ENCODE results near the gene UTY. TPM values are rescaled to one million over a fixed set of nuclear protein-coding genes. Genes with fewer than 3 reads are reported as not detected.

UTY gene
- polyA plus RNA-seq (ENCODE audit: insufficient read length) = 0.03 TPM

DNA sequence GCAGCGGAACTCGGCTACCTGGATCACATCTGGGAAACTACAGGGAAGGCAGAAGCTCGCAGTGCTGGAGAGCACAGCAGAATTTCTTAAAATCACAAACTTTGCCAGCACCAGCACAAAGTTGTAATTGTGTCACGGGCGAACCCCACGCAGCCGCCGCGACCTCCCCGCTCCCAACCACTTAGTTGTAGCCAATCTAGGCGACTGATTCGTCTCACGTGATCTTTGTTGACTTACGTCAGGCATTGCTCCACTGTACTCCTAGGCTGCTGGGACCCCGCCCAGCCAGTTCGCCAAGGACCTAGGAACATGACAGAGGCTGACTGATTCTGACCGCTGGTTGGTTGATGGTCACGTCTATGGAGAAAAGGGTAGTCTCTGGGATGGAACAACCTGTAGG is at the start of gene UTY:
Gene UTY (minus strand): TSS at position 206 of the 400 bp plus-strand sequence. CDS start 368 bp downstream, outside the sequence.
- DNase-seq (ENCODE audit: low read depth) = no peak

DNA sequence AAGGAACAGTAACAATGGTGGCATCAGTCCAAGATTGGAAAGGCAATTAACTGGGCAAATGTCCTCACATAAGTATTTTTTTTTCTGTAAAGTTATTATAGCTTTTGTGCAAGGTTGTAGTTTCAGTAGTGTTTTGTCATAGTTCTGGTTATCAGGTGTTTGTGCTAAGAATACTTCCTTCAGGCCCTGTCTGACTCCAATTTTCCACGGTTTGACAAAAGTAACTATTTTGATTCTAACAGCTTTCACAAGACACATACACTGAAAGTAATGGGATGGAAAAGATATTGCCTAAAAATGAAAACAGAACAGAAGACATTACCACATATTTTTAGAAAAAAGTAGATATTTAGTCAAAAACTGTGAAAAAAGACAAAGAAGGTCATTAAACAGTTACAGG is 40.6 kb upstream of the UTY start:
- no peak for DNase-seq (ENCODE audit: low read depth)

DNA sequence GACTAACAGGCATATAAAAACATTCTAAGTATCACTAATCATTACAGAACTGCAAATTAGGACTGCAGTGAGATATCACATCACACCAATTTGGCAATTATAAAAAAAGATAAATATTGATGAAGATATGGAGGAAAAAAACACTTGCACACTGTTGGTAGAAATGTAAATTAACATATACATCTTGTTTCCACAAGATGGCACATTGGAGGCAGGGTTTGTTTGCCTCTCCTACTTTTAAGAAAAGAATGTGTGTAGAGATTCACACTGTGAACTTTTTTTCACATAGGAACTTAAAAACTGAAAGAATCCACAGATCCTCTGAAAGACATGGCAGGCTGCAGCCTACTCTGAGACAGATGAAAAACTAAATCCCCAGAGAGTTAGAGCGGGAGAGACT is 21.4 kb upstream of the UTY start:
- no peak for DNase-seq (ENCODE audit: low read depth)

DNA sequence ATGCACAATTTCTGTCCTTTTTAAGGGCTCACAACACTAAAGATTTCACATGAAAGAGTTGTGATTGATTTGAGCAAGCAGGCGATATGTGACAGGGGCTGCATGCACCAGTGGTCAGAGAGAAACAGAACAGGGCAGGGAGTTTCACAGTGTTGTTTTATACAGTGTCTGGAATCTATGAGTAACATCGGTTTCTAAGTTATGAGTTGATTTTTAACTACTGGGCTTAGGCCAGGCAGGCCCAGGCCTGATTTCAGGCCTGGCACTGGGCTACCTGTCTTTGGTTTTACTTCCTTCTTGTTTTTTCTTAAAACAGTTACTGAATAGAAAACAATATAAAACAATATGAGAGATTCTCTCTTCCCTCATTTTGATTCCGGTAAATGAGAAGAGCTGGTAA is 13.9 kb upstream of the UTY start:
- DNase-seq (ENCODE audit: low read depth) = no peak

DNA sequence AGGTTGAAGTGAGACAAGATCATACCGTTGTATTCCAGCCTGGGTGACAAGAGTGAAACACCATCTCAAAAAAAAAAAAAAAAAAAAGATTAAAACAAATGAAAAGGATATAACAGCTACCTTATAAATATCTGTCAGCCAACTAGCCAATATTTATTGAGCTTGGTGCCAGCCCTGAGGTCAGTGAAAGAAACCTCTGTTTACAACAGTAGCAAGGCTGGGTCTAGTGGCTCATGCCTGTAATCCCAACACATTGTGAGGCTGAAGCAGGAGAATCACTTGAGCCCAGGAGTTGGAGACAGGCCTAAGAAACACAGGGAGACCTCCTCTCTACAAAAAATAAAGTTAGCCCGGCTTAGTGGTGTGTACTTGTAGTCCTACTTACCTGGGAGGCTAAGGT is 12.6 kb upstream of the UTY start:
- no peak for DNase-seq (ENCODE audit: low read depth)

DNA sequence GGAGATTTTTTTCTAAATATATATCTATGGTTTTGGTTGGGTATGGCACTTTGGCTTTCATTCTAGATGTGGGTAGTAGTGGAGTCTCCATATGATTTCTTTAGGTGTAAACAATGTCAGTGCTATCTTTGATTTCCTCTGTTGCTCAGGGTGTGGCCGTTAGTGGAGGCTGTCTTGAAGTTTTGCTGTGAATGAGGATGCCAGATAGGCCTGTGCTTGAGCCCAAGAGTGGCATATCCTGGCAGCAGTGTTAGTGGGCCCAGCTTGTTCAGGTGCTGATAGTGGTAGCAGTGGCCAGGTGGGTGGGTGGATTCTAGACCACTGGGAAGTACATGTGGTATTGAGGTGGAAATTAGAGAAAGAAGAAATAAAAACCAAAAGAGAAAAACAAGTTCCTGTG is 8.9 kb upstream of the UTY start:
- no peak for DNase-seq (ENCODE audit: low read depth)

DNA sequence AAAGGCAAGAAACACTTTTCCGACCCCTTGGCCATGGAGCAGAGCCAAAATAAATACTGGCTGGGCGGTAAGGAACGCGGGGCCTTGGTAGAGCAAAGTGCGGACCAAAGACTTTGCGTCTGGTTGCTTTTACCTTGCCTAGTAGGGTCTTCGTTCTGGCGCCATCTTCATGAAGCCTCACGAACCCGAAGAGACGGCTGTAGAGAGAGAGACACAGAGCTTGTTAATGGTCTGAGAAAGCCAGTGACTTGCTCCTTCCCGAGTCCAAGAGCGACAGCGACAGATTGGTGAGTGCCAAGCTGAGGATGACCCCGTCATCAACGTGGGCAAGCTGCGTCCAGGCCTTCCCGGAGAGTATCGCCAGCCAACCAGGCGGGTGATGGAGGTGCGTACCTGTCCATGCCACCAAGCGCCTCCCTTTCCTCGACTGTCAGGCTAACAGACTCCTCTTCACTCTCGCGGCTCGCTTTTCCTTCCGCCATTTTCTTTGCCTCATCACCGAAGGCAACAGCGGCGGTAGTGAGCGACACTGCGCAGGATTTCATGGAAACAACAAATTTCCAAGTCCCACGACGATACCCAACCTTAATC is 617 bp downstream of the UTY start:
- no peak for DNase-seq (ENCODE audit: low read depth)

DNA sequence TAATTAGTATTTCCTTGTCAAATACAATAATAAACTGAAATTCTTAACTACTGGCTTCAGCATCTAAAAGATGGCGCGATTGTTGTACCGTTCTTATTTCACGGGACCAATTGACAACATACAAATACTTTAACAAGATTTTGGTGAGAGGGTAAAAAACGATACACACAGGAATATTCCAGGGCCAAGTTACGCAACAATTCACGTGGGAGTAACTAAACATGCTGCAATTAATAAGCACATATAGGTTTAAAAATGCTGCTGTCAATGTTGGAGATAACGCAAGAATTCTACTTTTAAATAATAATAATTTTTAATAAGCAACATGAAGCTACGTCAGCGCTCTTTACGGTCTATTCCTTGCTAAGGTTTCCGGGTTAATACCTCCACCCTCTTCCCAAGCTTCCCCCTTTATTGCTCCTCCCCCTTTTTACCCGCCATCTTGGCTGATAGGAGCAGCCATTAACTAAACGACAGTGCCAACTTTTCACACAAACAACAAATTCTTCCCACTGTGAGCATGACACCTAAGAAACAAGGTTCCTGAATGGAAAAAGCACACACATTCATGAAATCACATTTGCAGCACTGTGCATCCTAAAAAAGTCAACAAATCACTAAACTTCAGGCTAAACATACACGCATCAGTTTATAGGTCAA is 1.6 kb downstream of the UTY start:
- no peak for DNase-seq (ENCODE audit: low read depth)

DNA sequence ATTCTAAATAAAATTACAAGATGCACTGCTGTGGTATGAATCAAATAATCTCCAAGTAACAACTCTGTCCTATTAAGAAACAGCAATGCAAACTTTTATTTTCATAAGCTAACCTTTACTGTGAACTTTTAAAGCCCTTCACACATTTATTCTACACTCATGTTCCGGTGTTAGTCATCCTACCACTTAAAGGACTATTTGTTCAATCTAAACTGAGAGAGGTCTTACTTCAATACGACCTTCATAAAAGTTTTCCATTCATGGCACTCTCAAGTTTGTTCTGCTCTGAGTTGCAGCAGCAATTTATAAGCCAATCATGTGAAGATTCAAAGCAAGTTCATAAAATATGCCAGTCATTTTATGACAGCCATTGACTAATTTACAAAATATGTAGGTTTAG is 4.8 kb downstream of the UTY start:
- DNase-seq (ENCODE audit: low read depth) = no peak

DNA sequence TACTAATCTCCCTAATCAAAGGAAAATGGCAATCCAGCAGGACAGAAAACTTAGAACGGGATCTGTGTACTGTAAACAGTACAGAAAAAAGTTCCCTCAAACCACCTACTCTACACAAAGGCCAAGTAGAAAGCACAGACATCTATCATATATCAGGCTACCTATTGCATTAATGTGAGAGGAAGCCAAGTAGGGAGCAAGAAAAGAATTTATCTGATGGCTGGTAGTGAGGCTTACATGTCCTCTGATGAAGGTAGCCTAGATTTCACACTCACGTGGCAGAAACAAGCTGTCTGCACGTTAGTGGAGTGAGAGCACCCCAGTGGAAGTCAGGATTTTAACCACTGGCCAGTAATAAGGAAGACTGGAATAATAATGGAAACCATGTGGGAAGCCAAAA is 28.3 kb downstream of the UTY start:
- no peak for DNase-seq (ENCODE audit: low read depth)

DNA sequence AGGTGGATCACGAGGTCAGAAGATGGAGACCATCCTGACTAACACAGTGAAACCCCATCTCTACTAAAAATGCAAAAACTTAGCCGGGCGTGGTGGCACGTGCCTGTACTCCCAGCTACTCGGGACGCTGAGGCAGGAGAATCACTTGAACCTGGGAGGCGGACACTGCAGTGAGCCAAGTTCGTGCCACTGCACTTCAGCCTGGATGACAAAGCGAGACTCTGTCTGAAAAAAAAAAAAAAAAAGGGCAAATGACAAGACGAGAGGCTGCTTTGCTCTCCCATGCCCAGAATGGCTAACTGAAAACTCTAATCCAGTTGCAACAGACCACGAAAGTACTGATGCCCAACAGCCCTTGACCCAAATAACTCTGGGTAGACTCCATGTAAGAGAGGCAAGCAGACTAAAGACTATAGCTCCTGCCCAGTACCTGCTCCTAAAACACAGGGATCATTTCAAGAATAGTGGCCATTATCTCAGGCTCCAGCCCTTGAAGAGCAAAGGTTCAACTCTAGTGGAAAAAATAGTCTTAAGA is 29.2 kb downstream of the UTY start:
- no peak for DNase-seq (ENCODE audit: low read depth)

DNA sequence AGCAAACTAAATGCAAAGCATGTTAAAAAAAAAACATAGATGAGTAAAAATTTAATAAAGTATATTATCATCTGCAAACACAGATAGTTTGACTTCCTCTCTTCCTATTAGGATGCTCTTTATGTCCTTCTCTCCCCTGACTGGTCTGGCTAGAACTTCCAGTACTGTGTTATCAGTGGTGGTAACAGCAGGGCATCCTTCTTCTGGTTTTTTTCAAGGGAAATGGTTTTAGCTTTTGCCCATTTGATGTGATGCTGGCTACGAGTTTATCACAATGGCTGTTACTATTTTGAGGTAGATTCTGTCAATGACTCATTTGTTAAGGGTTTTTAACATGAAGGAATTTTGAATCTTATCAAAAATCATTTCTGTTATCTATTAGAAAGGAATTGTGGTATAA is 34.3 kb downstream of the UTY start:
- no peak for DNase-seq (ENCODE audit: low read depth)

DNA sequence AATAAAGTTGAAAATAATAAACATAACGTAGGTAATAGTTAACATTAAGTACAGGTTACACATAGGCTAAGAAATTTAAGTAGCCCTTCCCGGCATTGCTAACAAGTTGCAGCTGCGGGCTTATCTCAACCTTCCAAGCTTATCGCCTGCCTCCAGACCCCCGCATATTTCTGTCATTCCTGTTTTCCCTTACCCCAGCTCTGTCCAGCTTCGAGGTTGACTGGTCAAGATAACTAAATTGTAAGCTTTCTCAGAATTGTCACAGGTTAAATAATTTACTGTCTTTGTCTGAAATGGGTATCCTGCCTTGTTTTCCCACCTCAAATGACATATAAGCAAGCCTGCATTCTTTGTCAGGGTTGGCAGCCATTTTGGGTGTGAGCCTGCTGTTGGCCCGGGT is 36.7 kb downstream of the UTY start:
- no peak for DNase-seq (ENCODE audit: low read depth)

DNA sequence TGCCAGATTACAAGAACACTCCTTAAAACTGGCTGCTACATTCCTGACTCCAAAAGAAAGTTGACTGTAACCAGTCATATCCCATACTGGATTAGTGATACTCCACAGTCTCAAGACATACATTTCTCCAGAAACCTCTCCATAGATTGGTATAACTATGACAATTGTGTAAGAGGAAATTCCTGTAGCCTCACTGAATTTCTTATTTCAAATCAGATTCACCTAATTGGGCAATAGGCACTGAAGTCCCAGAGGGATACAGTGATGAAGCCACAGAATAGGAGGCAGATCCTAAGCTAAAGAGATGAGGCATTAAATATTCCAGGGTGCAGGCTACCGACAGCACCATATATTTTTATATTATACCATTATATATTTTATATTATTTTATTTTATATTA is 39.0 kb downstream of the UTY start:
- DNase-seq (ENCODE audit: low read depth) = no peak

DNA sequence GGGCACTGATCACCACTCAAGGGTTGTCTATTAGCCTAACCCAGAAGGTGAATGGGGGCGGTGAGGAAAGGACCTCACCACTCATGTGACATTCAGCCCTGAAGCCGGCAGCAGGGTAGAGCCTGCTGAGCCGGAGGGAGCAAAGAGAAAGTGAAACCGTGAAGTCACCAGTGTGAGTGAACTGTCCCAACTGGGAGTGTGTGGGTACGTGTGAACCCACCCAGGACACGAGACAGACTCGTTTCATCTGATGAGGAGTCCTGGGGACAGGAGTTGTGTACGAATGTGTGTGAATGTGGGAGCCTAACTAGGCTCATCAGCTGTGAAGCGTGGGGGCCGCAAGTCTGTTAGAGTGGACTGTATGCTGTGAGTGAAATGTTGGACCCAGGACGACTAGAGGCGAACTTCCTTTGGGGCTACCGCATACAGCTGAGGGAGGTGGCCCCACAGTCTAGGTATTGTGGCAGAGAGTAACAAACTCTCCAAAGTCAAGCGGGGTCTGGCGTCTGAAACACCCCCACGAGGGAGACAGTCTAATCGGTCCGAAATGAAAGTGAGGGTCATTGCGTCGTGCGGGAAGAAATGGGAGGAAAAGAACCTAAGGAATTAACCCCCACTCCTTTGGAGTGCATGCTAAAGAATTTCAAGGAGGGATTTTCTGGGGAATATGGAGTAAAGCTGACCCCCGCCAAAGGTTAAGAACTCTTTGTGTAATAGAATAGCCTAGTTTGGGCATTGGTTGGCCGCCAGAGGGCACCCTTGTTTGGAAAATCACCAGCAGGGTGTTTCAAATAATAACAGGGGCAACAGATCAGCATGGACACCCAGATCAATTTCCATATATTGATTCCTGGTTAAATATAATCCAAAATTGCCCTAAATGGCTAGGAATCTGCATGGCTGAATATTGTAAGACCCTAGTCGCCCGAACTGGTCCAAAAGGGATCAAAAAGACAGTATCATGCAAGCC is 43.6 kb downstream of the UTY start:
- DNase-seq (ENCODE audit: low read depth) = no peak

DNA sequence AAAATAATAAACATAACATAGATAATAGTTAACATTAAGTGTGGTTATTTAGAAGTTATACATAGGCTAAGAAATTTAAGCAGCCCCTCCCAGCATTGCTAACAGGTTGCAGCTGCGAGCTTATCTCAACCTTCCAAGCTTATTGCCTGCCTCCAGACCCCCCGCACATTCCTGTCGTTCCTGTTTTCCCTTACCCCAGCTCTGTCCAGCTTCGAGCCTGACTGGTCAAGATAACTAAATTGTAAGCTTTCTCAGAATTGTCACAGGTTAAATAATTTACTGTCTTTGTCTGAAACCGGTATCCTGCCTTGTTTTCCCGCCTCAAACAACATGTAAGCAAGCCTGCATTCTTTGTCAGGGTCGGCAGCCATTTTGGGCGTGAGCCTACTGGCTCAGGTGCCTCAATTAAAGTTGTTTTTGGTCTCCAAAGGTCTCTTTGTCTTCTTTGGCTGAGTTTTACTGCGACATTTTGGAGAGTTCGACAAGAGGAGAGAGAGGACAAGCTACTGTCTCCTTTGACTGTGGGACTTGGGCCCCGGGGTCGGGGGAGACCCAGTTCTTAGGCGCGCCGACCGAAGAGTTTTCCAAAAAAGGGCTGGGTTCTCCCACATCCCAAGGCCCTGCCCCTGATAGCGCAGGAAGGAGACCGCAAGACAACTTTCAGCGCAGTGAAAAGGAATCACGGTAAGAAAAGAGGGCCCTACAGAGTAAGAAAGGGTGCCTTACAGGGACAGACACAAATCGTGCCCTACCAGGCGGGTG is 44.4 kb downstream of the UTY start:
- no peak for DNase-seq (ENCODE audit: low read depth)

DNA sequence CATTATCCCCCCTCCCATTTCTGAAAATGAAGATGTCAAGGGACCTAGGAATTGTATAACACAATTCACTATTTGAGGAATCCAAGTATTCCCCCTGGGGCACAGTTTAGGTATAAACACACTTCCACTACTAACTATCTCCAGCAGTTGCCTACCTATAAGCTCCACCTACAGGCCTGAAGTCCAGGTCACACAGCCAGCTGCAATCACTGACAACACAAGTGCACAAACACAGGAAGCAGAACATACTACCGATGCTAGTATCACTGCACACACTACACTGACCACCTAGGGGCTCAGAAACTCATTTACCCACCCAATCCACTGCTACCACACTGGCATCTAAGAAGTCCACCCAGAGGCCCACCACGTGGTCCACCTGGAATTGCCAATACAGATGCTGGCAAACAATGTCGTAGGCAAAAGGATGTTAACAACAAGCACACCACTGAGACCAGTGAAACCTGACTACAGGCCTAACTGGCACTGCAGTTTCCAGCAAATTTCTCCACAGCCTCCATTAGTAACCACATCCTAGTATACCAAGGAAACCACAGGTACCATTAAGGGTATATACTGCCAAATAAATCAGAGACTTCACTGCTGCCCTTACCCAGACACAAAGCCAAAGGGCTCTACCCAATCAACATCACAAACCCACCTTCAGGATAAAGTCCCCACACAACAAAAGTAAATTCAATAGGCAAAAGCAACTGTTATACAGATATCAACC is 47.4 kb downstream of the UTY start:
- no peak for DNase-seq (ENCODE audit: low read depth)

DNA sequence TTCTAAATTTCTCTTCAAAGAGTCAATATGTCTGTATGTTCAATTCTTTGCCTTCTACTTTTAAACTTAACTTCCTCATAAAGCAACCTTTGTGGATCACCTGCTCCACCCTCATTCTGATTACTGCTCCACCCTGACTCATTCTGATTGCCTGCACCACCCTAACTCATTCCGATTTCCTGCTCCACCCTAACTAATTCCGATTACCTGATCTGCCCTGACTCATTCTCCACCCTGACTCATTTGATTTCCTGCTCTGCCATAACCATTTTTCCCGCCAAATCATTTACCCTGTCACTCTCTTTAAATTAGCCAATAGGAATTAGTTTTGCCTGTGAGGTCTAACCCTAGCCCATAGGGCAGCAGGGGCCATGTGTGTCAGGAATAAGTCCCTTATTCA is 50.3 kb downstream of the UTY start:
- no peak for DNase-seq (ENCODE audit: low read depth)

DNA sequence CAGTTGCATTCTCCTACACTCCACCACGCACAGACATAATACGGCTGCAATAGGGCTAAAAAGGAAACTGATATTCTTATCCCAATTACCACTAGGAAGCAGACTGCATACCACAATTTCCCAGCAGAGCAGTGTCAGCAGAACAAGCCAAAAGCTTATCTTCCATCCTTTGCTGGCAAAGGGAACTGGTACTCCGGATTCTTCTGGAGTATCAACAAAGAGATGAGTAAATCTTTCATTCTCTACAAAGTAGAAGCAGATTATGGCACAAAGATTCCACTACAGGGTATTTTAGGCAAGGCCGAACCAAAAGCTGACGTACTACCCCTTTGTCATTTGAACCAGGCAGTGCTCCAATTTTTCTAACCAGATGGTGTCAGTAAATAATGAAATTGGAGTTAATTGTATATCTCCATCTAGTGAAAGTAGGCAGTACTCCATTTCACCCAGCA is 56.5 kb downstream of the UTY start:
- no peak for DNase-seq (ENCODE audit: low read depth)

DNA sequence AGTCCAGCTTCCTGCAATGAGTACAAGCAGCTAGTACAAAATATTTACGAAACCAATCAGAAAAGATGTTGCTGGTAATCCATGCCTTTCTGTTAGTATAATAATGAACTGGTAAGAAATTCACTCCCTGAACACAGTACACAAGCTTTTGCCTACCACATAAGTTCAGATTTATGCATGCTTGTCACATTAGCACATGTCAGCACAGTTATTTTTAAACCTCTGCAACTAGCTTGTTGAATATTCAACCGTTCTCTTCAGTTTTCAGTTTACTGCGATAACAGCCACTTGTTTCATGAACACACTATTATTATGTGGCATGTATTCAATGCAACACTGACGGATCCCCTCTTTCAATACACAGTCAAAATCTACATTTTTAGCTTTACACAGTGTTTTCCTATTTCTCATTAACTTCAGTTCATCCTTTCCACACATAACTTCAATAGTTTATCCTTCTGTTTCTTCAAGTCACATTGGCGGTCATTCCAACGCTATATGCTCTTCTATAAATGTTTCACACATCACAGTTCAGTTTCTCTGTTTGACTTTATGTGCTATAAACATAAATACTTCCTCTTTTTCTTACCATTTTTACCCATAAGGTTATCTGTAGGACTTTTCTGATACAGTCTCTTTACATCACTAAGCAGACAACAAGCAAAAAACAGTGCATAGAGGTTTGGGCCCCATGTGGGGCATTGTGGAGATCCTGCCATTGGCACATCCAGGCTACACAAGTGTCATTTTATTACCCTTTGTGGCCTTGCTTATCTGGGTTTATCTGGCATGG is 62.8 kb downstream of the UTY start:
- DNase-seq (ENCODE audit: low read depth) = no peak

Data from forelimb muscle (tissue), 1 donor.